IMR-90 (cell line): ENCODE results near the gene USPL1. TPM values are rescaled to one million over a fixed set of nuclear protein-coding genes. Genes with fewer than 3 reads are reported as not detected.
A peak's percentile ranks its signal among the peaks of the same experiment; 100 is the strongest.

Experiments
- ATAC-seq: fragments of 200-7000 bp; cut with Tn5 transposase; 2 replicates; pipeline ENCODE4 v1.9.1; 2020; ENCODE audit warnings: low read depth, mild to moderate bottlenecking, moderate library complexity
- BruUV-seq: library from RNA; stranded (reverse); fragments of 400-500 nt; replicated peaks from 2 replicates; lab custom pipeline; 2021; lab: Mats Ljungman, UMichigan
- CTCF ChIA-PET: fragments of 300-600 bp; formaldehyde crosslinking; extraction: SDS; loops from one replicate; lab custom pipeline; 2021; ENCODE audit warnings: antibody characterized with exemption; lab: Yijun Ruan, JAX
- POLR2A ChIA-PET: fragments of 300-600 bp; sonication (Branson Sonifier 250); formaldehyde crosslinking; loops from one replicate; lab custom pipeline; 2022; ENCODE audit warnings: antibody characterized with exemption; ENCODE audit not compliant: unreplicated experiment; lab: Charles Lee
- DNase-seq: peaks from one replicate; pipeline ENCODE4 v3.0.0; 2013
- H2AFZ ChIP-seq: replicated peaks from 2 replicates; pipeline ENCODE3; 2013; ENCODE audit warnings: low read length, mild to moderate bottlenecking; ENCODE audit not compliant: poor library complexity
- H2AK5ac ChIP-seq: 2 replicates; pipeline ENCODE4 v1.6.1; 2013; ENCODE audit warnings: low read depth, low read length, inconsistent platforms
- H2AK9ac ChIP-seq: replicated peaks from 2 replicates; pipeline ENCODE3; 2013; ENCODE audit warnings: mild to moderate bottlenecking, low read depth, low read length, moderate library complexity; ENCODE audit not compliant: poor library complexity
- H2BK120ac ChIP-seq: 2 replicates; pipeline ENCODE4 v1.6.1; 2013; ENCODE audit warnings: low read depth, low read length, inconsistent platforms
- H2BK15ac ChIP-seq: 3 replicates; pipeline ENCODE4 v1.6.1; 2013; ENCODE audit warnings: low read depth, low read length, inconsistent platforms
- H2BK20ac ChIP-seq: 2 replicates; pipeline ENCODE4 v1.6.1; 2013; ENCODE audit warnings: low read depth, mild to moderate bottlenecking, inconsistent platforms, low read length, moderate library complexity
- H2BK5ac ChIP-seq: 2 replicates; pipeline ENCODE4 v1.6.1; 2013; ENCODE audit warnings: mild to moderate bottlenecking, low read depth, low read length, inconsistent platforms; ENCODE audit not compliant: poor library complexity, severe bottlenecking
- H3K14ac ChIP-seq: replicated peaks from 2 replicates; pipeline ENCODE4 v1.6.1; 2013; ENCODE audit warnings: low read depth, low read length, inconsistent platforms
- H3K18ac ChIP-seq: 2 replicates; pipeline ENCODE4 v1.6.1; 2013; ENCODE audit warnings: low read depth, low read length, control low read depth
- H3K23ac ChIP-seq: 2 replicates; pipeline ENCODE4 v1.6.1; 2013; ENCODE audit warnings: low read depth, low read length, inconsistent platforms
- H3K27ac ChIP-seq: 2 replicates; pipeline ENCODE4 v1.5.1; 2013; ENCODE audit warnings: mild to moderate bottlenecking, control low read depth, low read length; ENCODE audit not compliant: insufficient read depth
- H3K27me3 ChIP-seq: 2 replicates; pipeline ENCODE4 v1.6.1; 2013; ENCODE audit warnings: low read length; ENCODE audit not compliant: control insufficient read depth, insufficient read depth
- H3K36me3 ChIP-seq: 2 replicates; pipeline ENCODE4 v1.6.1; 2013; ENCODE audit warnings: low read length, mixed read lengths; ENCODE audit not compliant: control insufficient read depth, insufficient read depth
- H3K4ac ChIP-seq: 2 replicates; pipeline ENCODE4 v1.6.1; 2013; ENCODE audit warnings: low read depth, low read length, inconsistent platforms
- H3K4me1 ChIP-seq: 2 replicates; pipeline ENCODE4 v1.6.1; 2013; ENCODE audit warnings: low read length, mixed read lengths; ENCODE audit not compliant: control insufficient read depth, insufficient read depth
- H3K4me2 ChIP-seq: 2 replicates; pipeline ENCODE4 v1.6.1; 2013; ENCODE audit warnings: low read depth, mild to moderate bottlenecking, control low read depth, low read length, moderate library complexity
- H3K4me3 ChIP-seq: 2 replicates; pipeline ENCODE4 v1.5.1; 2013; ENCODE audit warnings: low read depth, mild to moderate bottlenecking, control low read depth, low read length, moderate library complexity; ENCODE audit not compliant: insufficient read depth
- H3K56ac ChIP-seq: 2 replicates; pipeline ENCODE4 v1.6.1; 2013; ENCODE audit warnings: low read length, inconsistent platforms; ENCODE audit not compliant: insufficient read depth; ENCODE audit errors: extremely low read depth
- H3K79me1 ChIP-seq, 2 experiments: 2 replicates each; pipeline ENCODE4 v1.6.1; 2013; ENCODE audit warnings: low read length in 2 of 2, inconsistent platforms in 1 of 2, low read depth in 1 of 2
- H3K9ac ChIP-seq: 2 replicates; pipeline ENCODE4 v1.6.1; 2013; ENCODE audit warnings: low read depth, low read length, control low read depth
- H3K9me1 ChIP-seq: 2 replicates; pipeline ENCODE4 v1.6.1; 2013; ENCODE audit warnings: low read length, inconsistent platforms; ENCODE audit not compliant: insufficient read depth
- H3K9me3 ChIP-seq: 2 replicates; pipeline ENCODE4 v1.6.1; 2013; ENCODE audit warnings: low read length; ENCODE audit not compliant: control insufficient read depth, insufficient read depth
- H4K20me1 ChIP-seq: 2 replicates; pipeline ENCODE4 v1.6.1; 2013; ENCODE audit warnings: low read length, inconsistent platforms; ENCODE audit not compliant: insufficient read depth
- H4K5ac ChIP-seq: 2 replicates; pipeline ENCODE4 v1.6.1; 2013; ENCODE audit warnings: mild to moderate bottlenecking, low read depth, low read length, control low read depth
- H4K8ac ChIP-seq, 2 experiments: 2 replicates each; pipeline ENCODE4 v1.6.1; 2013; ENCODE audit warnings: low read depth in 2 of 2, low read length in 2 of 2, control low read depth in 1 of 2, inconsistent platforms in 1 of 2
- H4K91ac ChIP-seq: 2 replicates; pipeline ENCODE4 v1.6.1; 2013; ENCODE audit warnings: low read depth, low read length, inconsistent platforms; ENCODE audit not compliant: insufficient read depth
- BHLHE40 ChIP-seq: fragments of 150-350 bp; IDR thresholded peaks from 2 replicates; pipeline ENCODE4 v1.6.1; 2016; ENCODE audit warnings: mild to moderate bottlenecking, low read depth, low read length
- CEBPB ChIP-seq: IDR thresholded peaks from 2 replicates; pipeline ENCODE4 v1.6.1; 2012; ENCODE audit warnings: low read depth, low read length, improper control_type of control experiment
- CHD1 ChIP-seq: IDR thresholded peaks from 2 replicates; pipeline ENCODE4 v1.6.1; 2012; ENCODE audit warnings: low read depth, low read length, improper control_type of control experiment
- FOS ChIP-seq: fragments of 150-350 bp; IDR thresholded peaks from 2 replicates; pipeline ENCODE4 v1.6.1; 2016; ENCODE audit warnings: low read depth, low read length
- MAFK ChIP-seq: IDR thresholded peaks from 2 replicates; pipeline ENCODE4 v1.6.1; 2012; ENCODE audit warnings: low read depth, low read length, improper control_type of control experiment
- MAZ ChIP-seq: IDR thresholded peaks from 2 replicates; pipeline ENCODE4 v1.6.1; 2012; ENCODE audit warnings: low read depth, mild to moderate bottlenecking, low read length, improper control_type of control experiment, moderate library complexity, borderline replicate concordance
- MXI1 ChIP-seq: IDR thresholded peaks from 2 replicates; pipeline ENCODE4 v1.6.1; 2012; ENCODE audit warnings: low read depth, mild to moderate bottlenecking, low read length, moderate library complexity, borderline replicate concordance
- NFE2L2 ChIP-seq: fragments of 150-350 bp; IDR thresholded peaks from 2 replicates; pipeline ENCODE4 v1.6.1; 2016; ENCODE audit warnings: low read depth, mild to moderate bottlenecking, low read length
- POLR2A ChIP-seq: IDR thresholded peaks from 2 replicates; pipeline ENCODE4 v1.6.1; 2012; ENCODE audit warnings: mild to moderate bottlenecking, low read depth, low read length
- RAD21 ChIP-seq: IDR thresholded peaks from 2 replicates; pipeline ENCODE4 v1.6.1; 2012; ENCODE audit warnings: low read length, improper control_type of control experiment
- RCOR1 ChIP-seq: IDR thresholded peaks from 2 replicates; pipeline ENCODE4 v1.6.1; 2012; ENCODE audit warnings: mild to moderate bottlenecking, low read length, improper control_type of control experiment; ENCODE audit not compliant: insufficient replicate concordance
- RFX5 ChIP-seq: IDR thresholded peaks from 2 replicates; pipeline ENCODE4 v1.8.0; 2012; ENCODE audit warnings: low read depth, mild to moderate bottlenecking, low read length, moderate library complexity
- SMC3 ChIP-seq: fragments of 150-350 bp; IDR thresholded peaks from 2 replicates; pipeline ENCODE4 v1.6.1; 2016; ENCODE audit warnings: low read depth, mild to moderate bottlenecking, antibody characterized with exemption, low read length, moderate library complexity
- WGBS, 2 experiments: methylation state at CpG; one replicate each; pipeline versions ENCODE4 v1.1.5 to v1.1.7; 2013; ENCODE audit warnings: missing lambda C conversion rate in 2 of 2; ENCODE audit not compliant: insufficient read length in 1 of 2; ENCODE audit errors: extremely low coverage in 2 of 2; 5-methylcytosine and 5-hydroxymethylcytosine counted together
- dilution Hi-C: fragments of 300-500 bp; cut with HindIII; formaldehyde crosslinking; loops from one replicate; pipeline ENCODE4 v1.14.3; 2018; ENCODE audit warnings: low sequenced_read_pairs; ENCODE audit not compliant: unreplicated experiment
- in situ Hi-C: fragments of 300-500 bp; cut with MboI; formaldehyde crosslinking; loops from 3 replicates; pipeline ENCODE4 v1.14.3; 2019; ENCODE audit warnings: low sequenced_read_pairs, inconsistent platforms, mixed read lengths
- intact Hi-C: fragments of 100-400 bp; cut with micrococcal nuclease; formaldehyde crosslinking; loops from 2 replicates; pipeline ENCODE4 v1.10.0; 2022
- polyA plus RNA-seq, 3 experiments: library from polyadenylated mRNA; depleted of rRNA; stranded (reverse); fragments of >200 nt; gene quantifications; 2 replicates each; pipeline ENCODE4 v1.2.3, GENCODE V29; 2012; ENCODE audit warnings: low replicate concordance in 1 of 3
- total RNA-seq: library from RNA; depleted of rRNA; stranded (reverse); fragments of >200 nt; gene quantifications from 2 replicates; pipeline ENCODE4 v1.2.3, GENCODE V29; 2012
- TF ChIP-seq, protein P1 (sequence below): fragments of 150-350 bp; IDR thresholded peaks from 2 replicates; pipeline ENCODE4 v1.6.1; 2017; ENCODE audit warnings: mild to moderate bottlenecking, antibody characterized with exemption, low read length, low read depth
- TF ChIP-seq, protein P2 (sequence below): fragments of 150-350 bp; IDR thresholded peaks from 2 replicates; pipeline ENCODE4 v1.6.1; 2016; ENCODE audit warnings: low read depth, mild to moderate bottlenecking, low read length, moderate library complexity, borderline replicate concordance

Gene USPL1
- total and polyA plus RNA-seq, 2 of the 4 experiments (the other 2 are of a cell fraction) = 12.1 to 15.4 TPM

DNA sequence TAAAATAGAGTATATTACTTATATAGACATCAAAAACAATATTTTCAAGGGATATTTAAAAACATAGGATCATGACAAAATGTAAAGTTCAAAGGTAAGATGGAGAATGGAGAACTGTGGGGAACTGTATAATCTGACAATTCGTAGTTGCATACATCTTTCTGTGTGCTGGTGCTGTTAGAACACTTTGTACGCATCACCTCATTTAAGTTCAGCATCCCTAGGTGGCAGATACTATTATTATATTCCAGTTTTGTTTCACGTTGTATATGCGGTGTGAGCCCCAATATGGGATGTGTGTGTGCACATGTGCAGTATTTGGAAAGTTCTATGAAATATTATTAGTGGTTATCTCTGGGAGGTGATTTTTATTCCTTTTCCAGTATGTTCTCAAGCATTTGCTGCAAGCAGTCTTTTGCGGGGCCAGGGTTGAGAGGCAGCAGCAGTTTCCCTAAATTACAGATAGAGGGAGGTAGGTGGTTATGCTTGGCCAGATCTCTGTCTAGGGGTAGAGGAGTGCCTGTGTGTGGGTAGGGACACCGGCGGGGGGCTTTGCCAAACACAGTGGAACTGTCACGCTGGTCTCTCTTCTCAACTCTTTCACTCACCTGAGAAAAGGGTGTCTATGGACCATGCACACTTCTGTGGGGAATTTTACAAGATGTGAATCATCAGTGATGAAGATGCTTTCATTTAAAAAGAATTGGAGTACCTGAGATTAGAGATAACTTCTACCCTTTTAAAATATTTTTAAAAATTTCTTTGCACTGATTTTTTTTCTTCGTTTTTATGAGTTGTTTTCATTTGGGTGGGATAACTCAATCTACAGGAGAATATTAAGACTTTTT lies 62.0 kb downstream of the USPL1 start:
- Histone ChIP-seq H2AFZ (no peak overlapping the region), H3K4ac (no peak overlapping the region), H3K56ac (no peak overlapping the region), H2BK120ac (0 out of 2 replicates have a peak overlapping the region, but pooled peaks have one; percentile 47), H3K27ac (no peak overlapping the region), H3K4me3 (no peak overlapping the region), H3K9me3 (no peaks in the 10 kb centered on the region), H3K4me1 (peaks cover 11% of the 10 kb centered on the region), H3K14ac (no peak overlapping the region), H2BK20ac (peak overlapping the region; percentile 27; the same call in 1 of the 2 replicates), H4K20me1 (no peaks in the 10 kb centered on the region), H3K27me3 (no peaks in the 10 kb centered on the region), H2BK5ac (no peak overlapping the region), H3K36me3 (no peaks in the 10 kb centered on the region), H3K9me1 (no peaks in the 10 kb centered on the region; the same call in 1 of the 2 replicates), H2AK9ac (no peak overlapping the region), H4K8ac (no peak overlapping the region; a peak in 1 of 4 replicates), H3K79me1 (no peaks in the 10 kb centered on the region), H3K9ac (no peak overlapping the region), H2AK5ac (no peak overlapping the region), H2BK15ac (no peak overlapping the region), H3K23ac (no peak overlapping the region), H4K5ac (no peak overlapping the region), H4K91ac (no peak overlapping the region), H3K18ac (no peak overlapping the region), H3K4me2 (no peak overlapping the region)
- WGBS, 2 experiments = no CpG with 5 or more reads among the region's 9 CpGs
- dilution Hi-C loops = no loop called here
- BruUV-seq = no TSS peak
- intact Hi-C loops = loop anchor here (1.0 to 10.0 kb wide), 4 partner anchors 113 to 365 kb away; no protein-coding TSS in a partner anchor
- ChIA-PET POLR2A (no interaction called here), CTCF (no interaction called here)
- DNase-seq (peak; percentile 41), ATAC-seq (peak; percentile 75)
- in situ Hi-C loops = loop anchor here (5.0 to 10.0 kb wide), 2 partner anchors 118 to 185 kb away; no protein-coding TSS in a partner anchor
- TF ChIP-seq MXI1 = no peak
- no peak for TF ChIP-seq BHLHE40
- peak; percentile 70 for TF ChIP-seq RAD21
- TF ChIP-seq FOS = no peak
- peak; percentile 60 for TF ChIP-seq SMC3
- TF ChIP-seq MAFK = no peak
- no peak for TF ChIP-seq POLR2A
- no peak for TF ChIP-seq RFX5
- TF ChIP-seq CEBPB = no peak
- TF ChIP-seq RCOR1 = no peak
- TF ChIP-seq NFE2L2 = no peak
- TF ChIP-seq, protein P1, sequence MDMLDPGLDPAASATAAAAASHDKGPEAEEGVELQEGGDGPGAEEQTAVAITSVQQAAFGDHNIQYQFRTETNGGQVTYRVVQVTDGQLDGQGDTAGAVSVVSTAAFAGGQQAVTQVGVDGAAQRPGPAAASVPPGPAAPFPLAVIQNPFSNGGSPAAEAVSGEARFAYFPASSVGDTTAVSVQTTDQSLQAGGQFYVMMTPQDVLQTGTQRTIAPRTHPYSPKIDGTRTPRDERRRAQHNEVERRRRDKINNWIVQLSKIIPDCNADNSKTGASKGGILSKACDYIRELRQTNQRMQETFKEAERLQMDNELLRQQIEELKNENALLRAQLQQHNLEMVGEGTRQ = no peak
- no peak for TF ChIP-seq CHD1
- no peak for TF ChIP-seq MAZ
- TF ChIP-seq, protein P2, sequence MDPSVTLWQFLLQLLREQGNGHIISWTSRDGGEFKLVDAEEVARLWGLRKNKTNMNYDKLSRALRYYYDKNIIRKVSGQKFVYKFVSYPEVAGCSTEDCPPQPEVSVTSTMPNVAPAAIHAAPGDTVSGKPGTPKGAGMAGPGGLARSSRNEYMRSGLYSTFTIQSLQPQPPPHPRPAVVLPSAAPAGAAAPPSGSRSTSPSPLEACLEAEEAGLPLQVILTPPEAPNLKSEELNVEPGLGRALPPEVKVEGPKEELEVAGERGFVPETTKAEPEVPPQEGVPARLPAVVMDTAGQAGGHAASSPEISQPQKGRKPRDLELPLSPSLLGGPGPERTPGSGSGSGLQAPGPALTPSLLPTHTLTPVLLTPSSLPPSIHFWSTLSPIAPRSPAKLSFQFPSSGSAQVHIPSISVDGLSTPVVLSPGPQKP = no peak
